Upper lobe of left lung (tissue), 4 donors: ENCODE data around the gene VDAC2.
A peak's percentile ranks its signal among the peaks of the same experiment; 100 is the strongest.

Experiments used
- CTCF ChIP-seq, 6 experiments: fragments of 450-650 bp in 4 of 6; fragments of 200-600 bp in 2 of 6; sonication (generic) in 2 of 6; IDR thresholded peaks; one replicate each; pipeline ENCODE4 v1.5.1; 2016 to 2019; ENCODE audit warnings: antibody characterized with exemption in 6 of 6
- POLR2A ChIP-seq, 4 donors: fragments of 450-650 bp; IDR thresholded peaks; one replicate each; pipeline ENCODE4 v1.5.1; 2016 to 2017; ENCODE audit warnings: antibody characterized with exemption in 4 of 4, mild to moderate bottlenecking in 2 of 4
- POLR2AphosphoS5 ChIP-seq, 2 donors: sonication (generic); formaldehyde crosslinking; IDR thresholded peaks; one replicate each; pipeline ENCODE4 v1.5.1; 2017; ENCODE audit warnings: antibody characterized with exemption in 2 of 2

DNA sequence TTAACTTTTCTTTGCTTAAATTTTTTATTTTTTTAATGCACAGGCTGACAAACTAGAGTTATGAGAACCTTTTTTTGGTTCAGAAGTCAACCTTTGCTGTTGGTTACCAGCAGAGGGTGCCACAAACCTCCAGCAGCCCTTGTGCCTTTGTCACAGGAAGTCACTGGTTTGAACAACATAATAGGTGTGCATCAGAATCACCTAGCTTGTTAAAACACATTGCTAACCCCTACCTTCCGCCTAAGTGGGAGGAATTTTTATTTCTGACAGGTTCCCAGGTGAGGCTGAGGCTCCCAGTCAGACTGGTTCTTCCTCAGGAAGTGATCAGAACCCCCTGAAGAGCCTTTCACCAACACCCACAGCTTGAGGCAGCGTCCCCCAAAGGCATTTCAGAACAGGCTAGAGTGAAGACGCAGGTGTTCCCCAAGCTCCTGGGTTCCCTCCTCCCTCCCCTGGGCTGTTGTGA, 22.6 kb upstream of the VDAC2 start:
- peak; percentile 50 to 65 (median 61) for TF ChIP-seq CTCF (IDR thresholded peaks at IDR 0.05)
- no peak for TF ChIP-seq POLR2A (IDR thresholded peaks at IDR 0.05)
- no peak for TF ChIP-seq POLR2AphosphoS5 (IDR thresholded peaks at IDR 0.05)
